Right ventricle myocardium inferior (tissue), 1 donor: ENCODE measurements around the gene C2orf81. TPM values are rescaled to one million over a fixed set of nuclear protein-coding genes. Genes with fewer than 3 reads are reported as not detected.
"Not testable (repeated sequence)": the region's sequence is repeated elsewhere in the genome, so short reads cannot be mapped to it uniquely, and the experiment has no call there.

ENCODE experiments used
- ATAC-seq: fragments of 200-7000 bp; cut with Tn5 transposase; one replicate; pipeline ENCODE4 v1.9.1; 2020; ENCODE audit warnings: mild to moderate bottlenecking, moderate library complexity
- DNase-seq: peaks from one replicate; pipeline ENCODE4 v3.0.0; 2021; ENCODE audit errors: missing footprints
- intact Hi-C: fragments of 100-400 bp; cut with DNase I; formaldehyde crosslinking; loops from one replicate; pipeline ENCODE4 v1.11.0; 2022
- long read RNA-seq: library from polyadenylated mRNA; unstranded; transcript quantifications from one replicate; pipeline ENCODE4 v2.0.0, GENCODE V29; 2021
- total RNA-seq: library from RNA; stranded (reverse); fragmentation: NEBNext Ultra II Directional; extraction: Animal tissue kit (Norgen Biotek cat#: 25700); gene quantifications from one replicate; pipeline ENCODE4 v1.2.1, GENCODE V29; 2021
- donor health status: DM: no; HTN: yes; CAD: no; lungs with severe emphysema.

C2orf81 gene
- total RNA-seq: 1.1 TPM
- long read RNA-seq, partial matches to known transcripts: 1 of 2 reads
- long read RNA-seq, other reads (novel, unspliced or antisense): 0 of 2 reads

DNA sequence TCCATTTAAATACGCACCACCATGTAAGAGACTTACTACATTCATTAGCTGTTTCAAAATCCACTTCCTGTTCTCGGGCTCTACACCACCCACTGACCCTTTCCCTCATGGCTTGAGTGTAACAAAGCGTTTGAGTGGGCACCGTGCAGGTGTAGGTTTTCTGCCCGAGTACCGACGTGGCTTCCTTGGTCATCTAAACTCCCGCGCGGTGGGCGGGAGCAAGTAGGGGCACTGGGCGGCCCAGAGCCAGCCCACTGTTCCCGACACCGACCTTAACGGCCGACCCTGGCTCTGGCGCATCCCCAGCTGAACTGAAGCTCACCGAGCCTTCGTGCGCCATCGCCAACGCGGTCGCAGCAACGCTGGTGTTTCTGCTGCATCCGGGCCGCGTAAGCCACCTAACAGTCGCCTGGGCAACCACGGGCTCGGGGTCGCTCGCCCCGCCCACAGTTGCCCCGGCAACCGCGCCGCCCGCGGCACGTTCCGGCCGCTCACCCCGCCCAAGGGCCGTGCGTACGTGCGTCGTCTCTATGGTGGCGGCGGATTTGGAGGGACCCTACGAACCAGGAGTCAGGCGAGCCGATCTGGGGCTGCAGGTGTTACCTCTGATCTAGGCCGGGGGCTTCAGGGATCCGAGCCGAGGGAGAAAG is at the start of gene C2orf81, which contains the start of gene WDR54:
C2orf81 (minus strand) TSS at position 399 of the 650 bp plus-strand sequence; CDS start at position 340, 59 bp downstream.
WDR54 (plus strand) TSS at position 510 of the 650 bp plus-strand sequence. CDS start 424 bp downstream, outside the sequence.
- DNase-seq (peak; percentile 93), ATAC-seq (peak; percentile 92)
- intact Hi-C loops: no loop called here

DNA sequence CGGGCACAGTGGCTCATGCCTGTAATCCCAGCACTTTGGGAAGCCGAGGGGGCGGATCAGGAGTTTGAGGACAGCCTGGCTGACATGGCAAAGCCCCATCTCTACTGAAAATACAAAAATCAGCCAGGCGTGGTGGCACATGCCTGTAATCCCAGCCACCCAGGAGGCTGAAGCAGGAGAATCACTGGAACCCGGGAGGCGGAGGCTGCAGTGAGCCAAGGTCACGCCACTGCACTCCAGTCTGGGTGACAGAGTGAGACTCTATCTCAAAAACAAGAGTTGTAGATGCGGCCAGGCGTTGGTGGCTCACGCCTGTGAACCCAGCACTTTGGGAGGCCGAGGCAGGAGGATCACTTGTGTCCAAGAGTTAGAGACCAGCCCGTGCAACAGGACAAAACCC is 49.3 kb upstream of the C2orf81 start:
- ATAC-seq, intact Hi-C loops, DNase-seq: not testable (repeated sequence)

DNA sequence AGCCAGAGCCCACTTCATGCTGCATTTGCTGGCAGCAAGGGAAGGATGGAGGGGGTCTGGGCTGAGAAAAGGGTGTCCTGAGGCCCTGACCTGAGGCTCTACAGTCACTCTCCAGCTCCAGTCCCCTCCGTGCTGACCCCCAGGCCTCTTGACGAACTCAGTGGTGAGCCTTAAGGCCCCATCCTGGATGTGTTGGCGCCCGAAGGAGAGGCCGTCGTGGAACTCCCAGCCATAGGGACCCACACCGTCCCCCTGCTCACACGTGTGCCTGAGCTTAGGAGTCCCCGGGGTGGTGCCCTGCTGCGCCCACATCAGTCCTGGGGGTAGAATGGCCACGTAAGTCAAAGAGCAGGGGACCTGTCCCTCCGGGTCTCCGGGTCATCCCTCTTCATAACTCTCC is 43.0 kb upstream of the C2orf81 start:
- DNase-seq (no peak), ATAC-seq (no peak)
- intact Hi-C loops: no loop called here

DNA sequence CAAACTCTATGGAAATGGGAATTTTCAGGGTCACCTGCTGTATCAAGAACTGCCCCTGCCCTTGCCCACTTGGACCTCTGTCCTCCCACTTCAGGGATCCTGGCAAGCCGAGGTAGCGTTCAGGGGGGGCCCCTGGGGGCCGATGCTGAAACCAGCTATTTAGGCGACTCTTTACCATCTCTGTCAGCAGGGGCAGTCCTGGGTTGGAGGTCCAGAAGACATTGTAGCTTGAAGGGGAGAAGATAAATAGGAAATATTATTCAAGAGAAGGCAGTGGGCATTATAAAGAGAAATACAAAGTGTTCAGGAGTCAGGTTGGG is 41.3 kb upstream of the C2orf81 start:
- DNase-seq (no peak), ATAC-seq (no peak)
- intact Hi-C loops: no loop called here

DNA sequence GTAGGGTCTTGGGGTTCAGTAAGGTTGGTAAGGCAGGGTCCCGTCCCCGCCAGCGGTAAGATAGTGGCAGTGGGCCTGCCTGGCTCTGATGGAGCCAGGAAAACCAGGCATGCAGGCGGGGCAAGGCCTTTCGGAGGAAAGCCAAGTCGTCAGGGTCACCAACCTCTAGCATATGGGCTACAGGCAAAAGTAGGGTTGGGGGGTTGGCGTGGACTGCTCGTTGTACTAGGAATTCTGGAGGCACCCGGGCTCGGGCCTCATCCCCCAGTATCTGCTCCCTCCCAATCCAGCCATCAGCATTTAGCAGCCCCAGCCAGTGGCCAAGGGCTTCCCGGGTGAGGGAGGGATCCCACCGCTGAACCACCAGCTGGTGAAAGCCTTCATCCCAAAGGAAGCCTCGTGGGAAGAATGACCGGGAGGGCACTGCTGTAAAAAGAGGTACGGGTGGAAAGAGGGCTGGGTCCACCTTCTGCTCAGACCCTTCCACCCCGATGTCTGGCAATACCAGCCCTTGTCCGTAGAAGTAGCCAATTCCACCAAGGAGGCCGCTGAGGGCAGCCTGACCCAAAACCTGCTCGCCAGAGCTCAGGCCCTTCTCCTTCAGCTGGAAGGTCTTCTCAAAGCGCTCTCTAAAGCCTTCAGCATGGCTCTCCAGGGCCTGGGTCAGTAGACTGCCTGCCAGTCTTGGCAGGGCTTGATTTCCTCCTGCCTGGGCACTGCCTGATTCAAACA is 40.8 kb upstream of the C2orf81 start:
- no peak for ATAC-seq

DNA sequence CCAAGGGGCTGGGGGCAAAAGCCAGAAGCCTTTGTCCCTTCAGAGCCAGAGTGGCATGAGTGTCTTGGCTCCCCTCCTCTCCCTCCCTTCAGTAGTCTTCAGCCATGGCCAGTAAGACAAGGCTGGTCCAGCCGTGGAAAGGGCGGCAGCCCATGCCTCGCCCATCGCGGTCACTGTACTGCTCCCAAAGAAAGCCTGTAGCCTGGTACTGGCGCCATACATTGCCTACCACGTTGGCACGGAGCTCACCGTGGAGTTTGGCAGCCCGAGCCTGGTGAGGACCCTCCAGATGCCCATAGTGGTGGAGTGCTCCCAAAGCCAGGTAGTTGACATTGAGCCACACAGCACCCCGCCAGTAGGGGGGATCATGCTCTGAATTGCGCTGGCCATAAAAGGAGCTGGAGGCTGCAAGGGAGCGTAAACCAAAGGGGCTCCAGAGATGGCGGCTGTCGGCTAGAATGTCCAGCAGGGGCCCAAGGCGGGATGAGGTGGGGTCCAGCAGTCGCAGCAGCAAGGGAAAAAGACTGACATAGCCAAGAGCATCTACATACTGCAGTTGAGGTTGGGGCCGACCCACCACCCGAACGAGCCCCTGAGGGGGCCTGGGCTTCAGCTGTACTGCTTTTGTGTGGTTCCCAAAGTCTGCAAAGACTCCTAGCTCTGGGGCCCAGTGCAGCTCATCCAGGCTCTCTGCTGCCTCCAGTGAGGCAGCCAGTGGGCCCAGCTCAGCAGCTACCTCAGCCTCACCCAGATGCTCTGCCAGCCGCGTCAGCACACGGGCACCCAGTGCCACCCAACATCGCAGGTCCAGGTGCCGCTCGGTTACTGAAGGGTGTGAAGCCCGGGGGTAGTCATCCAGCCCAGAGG is 40.0 kb upstream of the C2orf81 start:
- ATAC-seq (no peak), DNase-seq (no peak)
- intact Hi-C loops: no loop called here

More for the DNA sequence above, 40.8 kb upstream of the C2orf81 start:
- DNase-seq: no peak
- intact Hi-C loops: no loop called here

DNA sequence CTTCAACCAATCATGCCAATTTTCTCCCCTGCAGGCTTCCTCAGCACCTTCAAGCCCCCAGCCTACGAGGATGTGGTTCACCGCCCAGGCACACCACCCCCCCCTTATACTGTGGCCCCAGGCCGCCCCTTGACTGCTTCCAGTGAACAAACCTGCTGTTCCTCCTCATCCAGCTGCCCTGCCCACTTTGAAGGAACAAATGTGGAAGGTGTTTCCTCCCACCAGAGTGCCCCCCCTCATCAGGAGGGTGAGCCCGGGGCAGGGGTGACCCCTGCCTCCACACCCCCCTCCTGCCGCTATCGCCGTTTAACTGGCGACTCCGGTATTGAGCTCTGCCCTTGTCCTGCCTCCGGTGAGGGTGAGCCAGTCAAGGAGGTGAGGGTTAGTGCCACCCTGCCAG is 38.8 kb upstream of the C2orf81 start:
- ATAC-seq, intact Hi-C loops, DNase-seq: not testable (repeated sequence)

DNA sequence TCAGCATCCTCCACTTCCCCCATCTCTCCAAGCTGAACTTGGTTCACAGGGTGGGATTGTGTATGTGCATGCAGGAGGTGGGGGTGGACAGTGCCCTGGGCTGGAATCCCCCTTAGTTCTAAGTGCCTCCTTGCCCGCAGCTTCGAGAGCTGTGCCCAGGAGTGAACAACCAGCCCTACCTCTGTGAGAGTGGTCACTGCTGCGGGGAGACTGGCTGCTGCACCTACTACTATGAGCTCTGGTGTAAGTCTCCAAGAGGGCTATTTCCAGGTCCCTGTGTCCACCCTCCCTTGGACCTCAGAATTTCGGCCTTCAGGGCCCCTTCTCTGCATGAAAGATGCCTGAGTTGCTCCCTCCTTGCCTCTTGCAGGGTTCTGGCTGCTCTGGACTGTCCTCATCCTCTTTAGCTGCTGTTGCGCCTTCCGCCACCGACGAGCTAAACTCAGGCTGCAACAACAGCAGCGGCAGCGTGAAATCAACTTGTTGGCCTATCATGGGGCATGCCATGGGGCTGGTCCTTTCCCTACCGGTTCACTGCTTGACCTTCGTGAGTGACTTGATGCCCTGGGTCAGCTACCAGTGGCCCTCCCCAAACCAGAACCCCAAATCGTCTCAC is 38.2 kb upstream of the C2orf81 start:
- DNase-seq, intact Hi-C loops, ATAC-seq: not testable (repeated sequence)

DNA sequence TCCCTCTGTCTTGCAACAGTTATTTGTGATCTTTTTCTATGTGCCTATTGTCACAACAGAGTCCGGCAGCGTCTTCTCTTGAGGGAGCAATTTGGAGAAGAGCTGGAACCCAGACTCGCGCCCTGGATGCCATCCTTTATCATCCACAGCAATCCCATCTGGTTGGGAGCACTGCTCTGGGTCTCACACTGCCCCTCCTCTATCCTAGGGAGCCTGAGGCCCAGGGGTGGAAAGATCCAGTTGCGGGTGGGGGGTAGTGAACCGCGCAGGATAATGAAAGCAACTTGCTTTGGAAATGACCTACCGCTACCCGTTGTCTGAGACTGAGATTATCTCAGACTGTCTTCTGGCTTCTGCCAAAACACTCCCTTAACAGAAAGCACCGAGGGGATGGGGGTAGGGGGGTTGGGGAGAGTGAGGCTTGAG is 37.5 kb upstream of the C2orf81 start:
- ATAC-seq: no peak
- intact Hi-C loops: no loop called here

DNA sequence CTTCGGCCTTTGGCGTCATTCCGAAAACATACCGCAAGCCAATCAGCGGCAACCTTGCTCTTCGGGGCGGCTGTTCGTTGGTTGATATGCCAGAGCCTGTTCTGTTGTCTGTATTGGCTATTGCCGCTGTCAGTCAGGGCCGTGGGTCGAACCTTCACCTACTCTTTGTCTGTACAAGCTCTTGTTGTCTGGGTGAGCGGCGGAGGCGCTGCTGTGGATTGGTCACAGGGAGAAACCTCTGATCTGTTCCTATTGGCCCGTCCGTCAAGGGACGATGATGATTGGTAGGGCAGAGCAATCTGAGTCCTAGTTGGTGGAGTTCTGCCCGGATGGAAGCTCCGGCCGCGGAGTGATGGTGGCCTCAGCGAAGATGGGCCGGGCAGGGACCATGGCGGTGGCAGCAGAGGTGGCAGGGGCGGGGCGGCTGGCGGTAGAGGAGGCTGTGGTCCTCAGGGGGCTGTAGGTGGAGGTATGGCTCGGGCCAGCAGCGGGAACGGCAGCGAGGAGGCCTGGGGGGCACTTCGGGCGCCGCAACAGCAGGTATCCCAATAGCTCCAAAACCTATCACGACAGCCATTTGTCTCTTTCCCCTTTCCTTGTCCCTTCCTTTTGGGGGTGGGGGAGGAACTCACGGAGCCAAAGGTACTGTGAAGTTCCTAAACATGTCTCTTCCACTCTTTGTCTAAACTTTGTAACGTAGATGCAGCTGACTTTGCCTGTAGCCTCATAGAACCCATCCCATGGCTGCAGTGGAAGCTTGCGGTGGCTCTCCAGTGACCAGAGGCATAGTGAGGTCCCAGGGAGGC is 36.9 kb upstream of the C2orf81 start, which contains the start of gene WBP1:
WBP1 (plus strand) TSS at position 307 of the 806 bp plus-strand sequence; CDS start at position 472, 165 bp downstream.
- intact Hi-C loops: no loop called here

More for the DNA sequence above, 37.5 kb upstream of the C2orf81 start:
- no peak for DNase-seq

DNA sequence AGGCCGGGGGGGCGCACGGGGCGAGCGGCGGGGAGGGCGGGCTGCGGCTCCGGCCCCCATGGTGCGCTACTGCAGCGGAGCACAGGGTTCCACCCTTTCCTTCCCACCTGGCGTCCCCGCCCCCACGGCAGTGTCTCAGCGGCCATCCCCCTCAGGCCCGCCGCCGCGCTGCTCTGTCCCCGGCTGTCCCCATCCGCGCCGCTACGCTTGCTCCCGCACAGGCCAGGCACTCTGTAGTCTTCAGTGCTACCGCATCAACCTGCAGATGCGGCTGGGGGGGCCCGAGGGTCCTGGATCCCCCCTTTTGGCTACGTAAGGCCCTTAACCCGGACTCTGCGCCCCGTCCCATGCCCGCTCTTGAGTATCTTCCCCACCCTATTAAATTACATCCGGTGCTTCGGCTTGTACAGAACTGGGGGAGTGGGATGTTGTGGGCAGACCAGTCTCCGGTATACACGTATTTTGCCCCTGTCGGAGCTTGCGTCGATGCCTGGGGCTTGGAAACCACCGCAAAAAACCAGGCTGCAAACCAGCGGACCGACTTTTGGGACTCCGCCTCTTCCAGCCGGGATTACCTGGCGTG is 36.2 kb upstream of the C2orf81 start:
- ATAC-seq: peak; percentile 15
- intact Hi-C loops: no loop called here
- DNase-seq: peak; percentile 82

More for the DNA sequence above, 36.9 kb upstream of the C2orf81 start, which contains the start of gene WBP1:
- DNase-seq (peak; percentile 100), ATAC-seq (peak; percentile 95)

DNA sequence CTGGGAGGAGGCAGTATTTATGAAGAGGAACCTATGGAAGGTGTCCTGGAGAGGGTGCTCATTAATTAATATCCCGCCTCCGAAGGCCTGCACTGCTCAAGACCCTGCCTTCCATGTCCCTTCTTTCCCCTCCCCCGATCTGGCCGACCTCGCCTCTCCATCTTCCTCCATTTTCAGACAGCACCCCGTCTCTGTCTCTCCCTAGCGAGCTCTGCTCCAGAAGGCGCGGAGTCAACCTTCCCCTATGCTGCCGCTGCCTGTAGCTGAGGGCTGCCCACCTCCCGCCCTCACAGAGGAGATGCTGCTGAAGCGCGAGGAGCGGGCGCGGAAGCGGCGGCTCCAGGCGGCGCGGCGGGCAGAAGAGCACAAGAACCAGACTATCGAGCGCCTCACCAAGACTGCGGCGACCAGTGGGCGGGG is 35.7 kb upstream of the C2orf81 start:
- DNase-seq (no peak), ATAC-seq (no peak)
- intact Hi-C loops: no loop called here

DNA sequence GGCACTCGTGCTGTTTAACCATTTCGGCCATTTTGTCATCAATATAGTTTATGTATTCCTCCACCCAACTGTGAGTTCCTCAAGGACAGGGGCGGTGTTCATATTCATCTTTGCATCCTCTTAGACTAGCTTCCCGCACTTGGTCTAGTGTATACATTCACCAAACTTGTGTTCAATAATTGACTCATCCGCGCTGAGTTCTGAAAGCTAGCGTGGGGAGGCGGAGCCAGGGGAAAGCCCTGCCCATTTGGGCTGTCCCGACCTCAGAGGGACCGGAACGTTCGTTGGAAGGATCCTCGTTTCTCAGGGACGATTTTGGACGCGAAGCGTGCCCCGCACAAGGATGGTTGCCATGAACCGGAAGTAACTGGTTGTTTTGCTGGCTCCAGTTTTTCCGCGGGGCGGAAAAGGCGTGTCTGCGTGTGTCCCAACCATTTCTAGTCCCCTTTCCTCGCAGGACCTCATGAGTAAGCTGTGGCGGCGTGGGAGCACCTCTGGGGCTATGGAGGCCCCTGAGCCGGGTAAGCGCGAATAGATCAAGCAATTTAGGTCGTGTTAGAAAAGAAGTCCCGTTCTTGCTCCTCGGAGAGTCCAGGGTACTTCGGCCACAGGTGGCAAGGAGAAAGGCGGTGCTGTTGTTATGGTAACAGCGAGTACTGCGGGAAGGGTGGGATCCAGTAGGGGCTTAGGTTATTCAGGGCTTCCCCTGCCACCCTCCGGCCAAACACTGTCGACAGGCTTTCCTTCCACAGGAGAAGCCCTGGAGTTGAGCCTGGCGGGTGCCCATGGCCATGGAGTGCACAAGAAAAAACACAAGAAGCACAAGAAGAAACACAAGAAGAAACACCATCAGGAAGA is 33.5 kb upstream of the C2orf81 start, which contains the start of gene INO80B:
INO80B (plus strand) TSS at position 434 of the 858 bp plus-strand sequence; CDS start at position 464, 30 bp downstream.
- ATAC-seq: peak; percentile 68
- peak; percentile 95 for DNase-seq
- intact Hi-C loops: loop anchor here (2.0 kb wide), 1 partner anchor 28 kb away; the partner anchor contains the start of genes CCDC142 and TTC31

DNA sequence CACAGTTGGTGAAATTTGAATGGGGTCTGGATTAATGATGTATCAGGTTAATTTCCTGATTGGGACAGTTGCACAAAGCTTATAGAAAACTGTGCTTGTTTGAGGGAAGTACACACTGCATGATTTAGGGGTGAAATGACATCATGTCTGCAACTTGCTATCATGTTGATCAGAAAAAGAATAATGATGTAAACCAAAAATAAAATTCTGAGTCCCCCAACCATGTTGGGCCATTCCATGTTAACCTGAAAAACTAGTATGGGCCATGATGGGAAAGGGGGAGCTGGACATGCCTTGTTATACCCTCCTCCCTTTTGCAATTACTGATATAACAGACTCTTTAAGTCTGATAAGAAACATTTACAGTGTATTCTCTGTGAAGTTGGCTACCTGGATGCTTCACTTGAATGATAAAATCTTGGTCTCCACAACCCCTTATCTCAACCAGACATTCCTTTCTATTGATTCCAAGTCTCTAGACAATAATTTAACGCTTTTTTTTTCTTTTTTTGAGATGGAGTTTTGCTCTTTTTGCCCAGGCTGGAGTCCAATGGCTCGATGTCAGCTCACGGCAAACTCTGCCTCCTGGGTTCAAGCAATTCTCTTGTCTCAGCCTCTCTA is 29.3 kb upstream of the C2orf81 start:
- ATAC-seq: no peak
- no peak for DNase-seq
- intact Hi-C loops: no loop called here

DNA sequence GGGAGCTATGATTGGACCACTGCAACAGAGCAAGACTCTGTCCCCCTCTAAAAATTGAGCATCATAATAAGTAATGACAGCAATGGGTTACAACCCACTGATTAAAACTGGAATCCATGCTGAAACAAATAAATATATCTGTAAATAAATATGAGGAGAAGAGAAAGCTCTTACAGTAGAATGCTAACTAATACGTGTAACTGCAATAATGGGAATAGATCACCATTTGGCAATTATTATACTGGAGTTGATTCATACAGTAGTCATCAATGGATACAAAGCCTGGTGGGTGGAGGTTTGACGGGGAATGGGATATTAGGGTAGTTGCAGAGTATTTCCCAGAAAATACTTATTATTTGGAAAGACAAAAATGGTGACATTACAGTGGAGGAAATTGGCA is 27.4 kb upstream of the C2orf81 start:
- intact Hi-C loops: no loop called here
- no peak for DNase-seq
- ATAC-seq: no peak
